Right renal cortex interstitium (tissue), 3 donors: ENCODE measurements around the gene HOXB4. TPM values are rescaled to one million over a fixed set of nuclear protein-coding genes. Genes with fewer than 3 reads are reported as not detected.
A peak's percentile ranks its signal among the peaks of the same experiment; 100 is the strongest.

Experiments used
- DNase-seq, 3 donors: peaks; one replicate each; pipeline ENCODE4 v3.0.0-alpha.2; 2013; ENCODE audit warnings: low read depth in 3 of 3, low spot score in 2 of 3
- polyA plus RNA-seq, 3 donors: library from polyadenylated mRNA; unstranded; fragments of 120-200 nt; gene quantifications; one replicate each; pipeline ENCODE4 v1.2.1, GENCODE V29; 2013; ENCODE audit not compliant: insufficient read length in 3 of 3

Gene HOXB4
- polyA plus RNA-seq, 3 donors = 6.8 to 9.6 (median 7.8) TPM

DNA sequence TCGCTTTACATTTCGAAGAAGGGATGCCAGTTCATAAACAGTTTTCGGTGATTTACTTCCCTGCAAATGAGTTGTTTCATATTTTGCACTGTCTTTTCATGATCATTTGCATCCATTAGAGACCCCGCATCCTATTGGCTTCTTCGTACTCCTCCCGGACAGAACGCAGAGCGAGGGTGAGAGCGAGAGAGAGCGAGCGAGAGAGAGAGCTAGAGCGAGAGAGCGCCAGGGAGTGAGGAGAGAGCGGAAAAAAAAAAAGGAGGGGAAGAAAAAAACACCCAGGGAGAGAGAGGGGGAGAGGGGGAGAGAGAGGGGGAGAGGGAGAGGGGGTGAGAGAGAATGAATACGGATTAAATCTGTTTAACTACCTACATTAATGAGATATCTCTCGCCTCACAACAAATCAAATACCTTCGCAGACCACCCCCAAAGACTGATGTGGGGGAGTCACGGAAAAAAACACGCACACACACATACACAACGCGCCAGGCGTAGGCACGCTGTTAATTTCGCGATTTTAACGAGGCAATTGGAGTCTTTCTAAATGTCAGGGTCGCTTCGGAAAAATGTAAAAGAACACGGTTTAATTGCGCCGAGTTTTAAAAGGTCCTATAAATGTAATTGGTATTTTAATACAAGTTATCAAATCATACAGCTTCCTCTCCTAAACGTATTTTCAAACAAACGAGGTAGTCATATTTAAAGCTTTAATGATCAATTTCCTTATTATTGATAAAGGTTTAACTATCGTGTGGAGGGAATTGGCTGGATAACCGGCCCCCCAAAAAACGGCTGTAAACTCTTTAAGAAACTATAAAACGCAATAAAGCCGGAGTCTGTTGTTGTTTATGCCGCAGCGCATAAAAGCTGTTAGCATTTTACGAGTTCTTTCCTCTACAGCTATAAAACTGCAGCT is 37.2 kb upstream of the HOXB4 start, which contains the start of gene HOXB8:
HOXB8 (minus strand) TSS at position 246 of the 916 bp plus-strand sequence. CDS start 588 bp downstream, outside the sequence.
- DNase-seq = peak in 1 of 3 donors; percentile 67

DNA sequence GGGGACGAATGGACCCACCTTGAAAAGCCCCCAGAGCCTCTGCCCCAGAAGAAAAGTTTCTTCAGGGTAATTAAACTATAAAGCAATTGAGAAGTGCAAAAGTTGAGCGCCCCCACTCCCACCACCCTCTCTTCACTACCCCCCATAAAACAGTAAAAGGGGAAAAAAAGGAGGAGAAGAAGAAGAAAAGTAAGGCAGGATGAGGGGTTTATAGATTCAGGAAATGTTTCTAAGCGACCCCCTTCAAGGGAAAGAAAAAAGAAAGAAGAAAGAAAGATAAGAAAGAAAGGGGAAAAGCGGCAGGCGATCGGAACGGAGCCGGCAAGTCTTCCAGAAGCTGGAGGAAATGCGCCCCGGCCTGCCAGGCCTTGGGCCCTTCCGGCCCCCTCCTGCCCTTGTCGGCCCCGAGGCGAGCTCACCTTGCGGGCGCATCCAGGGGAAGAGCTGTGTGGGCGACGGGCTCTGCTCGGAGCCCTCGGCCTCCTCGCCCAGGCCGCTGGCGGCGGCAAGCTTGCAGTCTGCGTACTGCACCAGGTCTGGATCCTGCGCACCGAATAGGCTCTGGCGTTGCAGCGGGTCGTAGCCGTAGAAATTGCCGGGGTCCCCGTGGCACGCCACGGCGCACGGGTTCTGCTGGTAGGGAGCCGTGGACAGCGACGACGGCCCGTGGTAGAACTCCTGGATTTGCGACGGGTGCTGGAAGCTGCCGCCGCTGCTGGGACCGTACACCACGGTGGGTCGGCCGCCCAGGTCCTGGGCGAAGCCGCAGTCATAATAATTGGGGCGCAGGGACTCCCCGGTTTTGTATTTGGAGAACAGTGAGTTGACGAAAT is 35.9 kb upstream of the HOXB4 start:
- DNase-seq = peak in 1 of 3 donors; percentile 18

GRCh38 chr17:48612854-48613691 is 34.9 kb upstream of the HOXB4 start:
- no peak for DNase-seq

DNA sequence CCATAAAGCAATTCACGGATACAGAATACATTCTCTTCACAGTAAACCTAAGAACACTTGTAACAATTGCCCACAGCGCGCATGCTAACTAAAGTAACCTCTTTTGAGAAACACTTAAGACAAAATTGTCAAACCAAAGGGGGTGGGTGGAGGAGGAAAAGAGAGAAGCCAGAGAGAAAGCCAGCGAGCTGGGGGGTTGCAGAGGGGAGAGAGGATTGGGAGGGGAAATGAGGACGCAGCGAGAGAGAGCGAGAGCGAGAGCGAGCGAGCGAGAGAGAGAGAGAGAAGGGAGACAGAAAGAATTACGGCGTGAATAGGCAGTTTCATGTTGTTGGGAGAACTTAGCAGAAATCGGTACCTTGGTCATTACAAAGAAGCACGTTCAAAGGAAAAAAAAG is 34.3 kb upstream of the HOXB4 start:
- no peak for DNase-seq

DNA sequence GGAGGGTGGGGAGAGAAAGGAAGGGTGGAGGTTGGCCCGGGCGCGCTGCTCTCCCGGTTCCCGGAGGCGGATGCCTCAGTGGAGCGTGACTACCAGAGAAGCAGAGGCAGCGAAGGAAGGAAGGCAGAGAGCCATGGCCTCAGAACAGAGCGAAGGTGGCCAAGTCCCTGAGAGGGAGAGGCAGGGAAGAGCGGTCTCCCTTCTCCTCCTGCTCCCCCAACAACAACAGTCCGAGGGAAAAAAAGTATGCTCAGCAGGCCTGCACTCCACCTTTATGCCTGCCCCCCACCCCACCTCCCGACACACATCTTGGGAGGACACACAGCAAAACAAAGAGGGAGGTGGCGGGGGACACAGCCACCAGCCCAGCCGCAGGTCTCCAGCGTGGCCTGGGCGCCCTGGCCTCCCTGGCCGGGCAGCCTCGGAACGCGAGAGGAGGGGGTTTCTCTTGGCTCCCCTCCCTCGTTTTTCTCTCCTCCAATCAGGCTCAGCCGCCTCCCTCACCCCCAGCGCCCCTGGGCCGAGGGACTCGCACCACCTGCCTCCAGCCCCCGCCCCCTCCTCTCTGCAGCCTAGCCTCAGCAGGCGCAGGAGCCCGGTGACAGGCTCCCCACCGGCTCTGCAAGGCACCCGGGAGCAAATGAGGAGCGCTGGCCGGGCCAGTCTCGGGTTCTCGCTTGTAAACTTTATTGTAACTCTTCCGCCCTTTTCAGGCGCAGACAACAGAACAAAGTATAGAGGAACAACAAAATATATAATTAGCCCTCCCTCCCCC is 33.7 kb upstream of the HOXB4 start:
- DNase-seq = no peak

GRCh38 chr17:48611213-48611612 is 33.1 kb upstream of the HOXB4 start:
- DNase-seq = no peak

DNA sequence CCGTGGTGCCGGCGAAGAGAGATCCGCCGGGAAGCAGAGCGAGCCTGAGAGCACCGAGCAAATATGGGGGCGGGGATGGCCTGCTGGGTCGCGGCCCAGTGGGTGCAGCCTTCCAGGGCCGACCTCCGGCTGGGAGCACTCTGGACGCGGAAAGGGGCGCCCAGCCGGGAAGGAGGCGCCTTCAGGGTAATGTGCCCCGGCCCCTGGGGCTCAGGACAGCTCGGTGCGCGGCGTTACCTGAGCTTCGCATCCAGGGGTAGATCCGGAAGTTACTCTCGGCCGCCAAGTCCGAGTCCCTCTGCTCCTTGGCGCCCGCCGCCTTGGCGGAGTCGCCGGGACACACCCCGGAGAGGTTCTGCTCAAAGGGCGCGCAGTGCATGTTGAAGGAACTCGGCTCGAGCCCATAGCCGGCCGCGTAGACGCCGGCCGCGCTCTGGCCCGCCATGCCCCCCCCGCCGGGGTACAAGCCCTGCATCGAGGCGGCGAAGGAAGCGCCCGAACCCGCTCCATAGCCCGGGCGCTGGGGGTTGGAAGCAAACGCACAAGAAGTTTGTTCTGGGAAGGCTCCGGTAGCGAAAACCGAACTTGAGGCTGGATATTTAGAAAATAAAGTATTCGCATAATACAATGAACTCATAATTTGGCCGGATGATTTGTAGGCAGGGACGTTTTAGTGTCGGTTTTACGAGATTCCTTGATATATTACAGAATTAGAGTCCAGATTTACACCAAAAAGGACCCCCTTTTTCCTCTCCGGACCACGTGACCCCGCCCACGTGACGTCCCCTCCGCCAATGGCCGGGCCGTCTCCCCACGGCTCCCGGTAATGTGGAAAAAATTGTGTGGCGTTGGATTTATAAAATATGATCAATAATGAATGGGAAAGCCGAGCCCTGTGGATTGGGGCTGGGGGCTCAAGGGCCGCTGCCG is 32.4 kb upstream of the HOXB4 start, which contains the start of gene HOXB7:
HOXB7 (minus strand) TSS at position 736 of the 930 bp plus-strand sequence; CDS start at position 637, 99 bp downstream.
- no peak for DNase-seq

DNA sequence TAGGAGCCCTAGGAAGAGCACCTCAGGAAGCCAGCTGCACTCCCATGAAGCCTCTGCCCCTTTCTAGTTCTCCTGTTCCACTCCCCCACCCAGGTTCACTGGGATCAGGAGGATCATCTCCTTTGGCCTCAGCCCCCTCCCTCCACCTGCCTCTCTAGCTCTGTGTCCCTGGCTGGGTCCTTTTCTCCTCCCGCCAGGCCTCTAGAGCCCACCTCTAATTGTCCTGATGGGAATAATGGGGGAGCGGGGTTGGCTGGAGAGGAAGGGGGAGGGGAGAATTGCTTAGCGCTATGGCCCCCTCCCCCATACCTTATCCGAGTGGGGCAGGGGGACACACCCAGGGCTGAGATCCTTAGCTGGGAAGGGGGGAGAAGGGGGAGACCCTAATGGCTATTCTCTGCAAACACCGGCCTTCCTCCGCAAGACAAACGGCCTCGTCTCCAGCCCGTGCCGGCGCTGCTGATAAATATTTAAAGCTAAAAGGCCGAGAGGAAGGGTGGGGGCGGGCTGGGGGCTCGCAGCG is 31.7 kb upstream of the HOXB4 start:
- no peak for DNase-seq

DNA sequence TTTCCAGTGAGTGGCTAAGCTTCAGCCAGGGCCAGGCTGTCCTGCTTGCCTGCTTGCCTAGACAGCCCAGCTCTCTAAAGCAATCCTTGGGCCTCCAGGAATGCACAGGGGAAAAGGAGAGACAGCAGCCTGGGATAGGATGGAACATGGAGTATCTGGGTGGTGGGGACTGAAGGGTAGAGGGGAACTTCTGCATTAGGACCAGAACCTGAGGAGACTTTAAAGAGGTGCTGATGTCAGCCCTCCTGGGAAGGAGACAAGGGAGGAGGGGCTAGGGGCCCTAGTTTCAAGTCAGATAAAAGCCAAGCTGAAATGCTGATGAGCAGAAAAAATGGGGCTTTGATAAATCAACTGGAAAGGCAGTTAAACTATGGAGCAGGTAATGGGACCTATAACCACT is 30.9 kb upstream of the HOXB4 start:
- DNase-seq = no peak

DNA sequence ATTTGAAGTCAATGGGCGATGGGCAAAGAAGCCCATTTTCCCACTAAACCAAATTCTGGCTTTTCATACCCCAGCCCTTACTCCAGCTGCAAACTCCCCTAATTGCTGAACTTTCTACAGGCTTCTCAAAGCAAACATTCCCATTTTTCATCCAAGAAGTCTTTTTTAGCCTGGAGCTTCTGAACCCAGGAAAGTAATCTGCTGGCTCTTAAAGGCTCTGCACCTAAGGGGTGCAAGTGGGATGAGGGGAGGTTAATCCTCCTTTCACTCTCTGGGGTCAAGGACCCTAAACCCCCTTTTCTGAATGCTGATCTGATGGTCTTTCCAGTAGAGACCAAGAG is 30.3 kb upstream of the HOXB4 start:
- DNase-seq = no peak

- no peak for DNase-seq
Observed at GRCh38 chr17:48606892-48607614, 28.9 kb upstream of the HOXB4 start.

GRCh38 chr17:48605991-48606891 is 28.1 kb upstream of the HOXB4 start:
- no peak for DNase-seq

- no peak for DNase-seq
Observed at GRCh38 chr17:48605409-48605919, 27.3 kb upstream of the HOXB4 start.

- DNase-seq = no peak
Observed at GRCh38 chr17:48604770-48605329, 26.7 kb upstream of the HOXB4 start, which contains the start of gene HOXB6. HOXB6 (minus strand) TSS chr17:48604986; CDS start chr17:48598150, 6,836 bp downstream.

DNA sequence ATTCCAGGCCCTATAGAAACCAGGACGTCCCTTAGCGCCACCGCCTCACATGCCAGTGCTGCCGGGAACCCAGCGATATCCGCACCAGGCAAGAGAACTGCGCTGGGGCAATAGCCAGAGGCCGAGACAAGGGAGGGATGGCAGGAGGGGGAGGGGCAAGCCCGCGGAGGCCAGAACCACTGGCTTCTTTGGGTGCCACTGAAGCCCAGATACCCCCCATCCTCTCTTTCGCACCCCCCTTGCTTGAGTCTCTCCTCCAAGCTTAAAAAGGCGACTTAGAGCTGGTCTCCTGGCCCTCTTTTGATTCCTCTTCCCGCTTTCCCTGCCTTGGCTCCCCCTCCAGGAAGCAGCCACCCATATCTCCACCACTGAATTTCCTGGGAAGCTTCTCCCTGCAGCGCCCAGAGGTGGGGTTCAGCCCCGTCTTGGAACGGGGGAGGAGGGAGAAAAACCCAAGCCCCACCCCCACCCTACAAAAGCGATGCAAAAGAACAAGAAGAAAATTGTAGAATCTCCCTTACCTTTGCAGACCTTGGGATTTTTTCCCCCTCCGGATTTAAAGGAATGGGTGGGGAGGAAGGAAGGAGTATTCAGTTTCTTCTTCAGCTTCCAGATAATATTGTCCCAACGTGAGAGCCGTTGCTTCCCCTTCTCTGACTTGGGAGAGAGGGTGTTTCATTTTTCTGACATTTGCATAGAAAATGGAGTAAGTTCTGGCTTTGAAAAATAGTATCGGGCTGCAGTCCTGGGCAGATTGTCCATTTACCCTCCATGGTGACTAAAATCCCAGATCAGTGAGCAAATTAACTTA is 26.0 kb upstream of the HOXB4 start:
- DNase-seq = no peak
